Stimulated activated CD4-positive, alpha-beta T cell treated with anti-CD3 and anti-CD28 coated beads, Interleukin-12 subunit alpha, Interleukin-12 subunit beta, amount 100 ng/mL, for 48 hours (primary cell): ENCODE measurements around the gene LHCGR.
"Not testable (repeated sequence)": the region's sequence is repeated elsewhere in the genome, so short reads cannot be mapped to it uniquely, and the experiment has no call there.

Source experiments
- DNase-seq, 3 donors: peaks; one replicate each; pipeline ENCODE4 v3.0.0-alpha.2; 2020; ENCODE audit warnings: low read depth in 2 of 3, low spot score in 1 of 3

The LHCGR gene

DNA sequence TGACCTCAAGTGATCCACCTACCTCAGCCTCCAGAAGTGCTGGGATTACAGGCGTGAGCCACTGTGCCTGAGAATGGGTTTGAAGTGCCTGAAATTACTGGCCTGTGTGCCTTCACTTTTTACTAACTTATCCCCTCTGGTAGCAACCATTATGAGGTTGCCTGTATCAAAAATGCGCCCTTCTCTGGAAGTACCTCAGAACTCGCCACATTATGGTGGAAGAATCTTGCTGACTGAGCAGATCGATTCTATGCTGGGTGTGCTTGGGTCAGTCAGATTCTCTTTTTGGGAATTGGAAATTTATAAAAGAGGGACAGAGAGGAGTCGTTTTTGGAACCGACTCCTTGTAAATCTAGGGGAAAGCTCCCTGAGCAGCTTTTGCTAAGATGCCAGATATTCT is 8.2 kb downstream of the LHCGR start:
- DNase-seq, result no peak

DNA sequence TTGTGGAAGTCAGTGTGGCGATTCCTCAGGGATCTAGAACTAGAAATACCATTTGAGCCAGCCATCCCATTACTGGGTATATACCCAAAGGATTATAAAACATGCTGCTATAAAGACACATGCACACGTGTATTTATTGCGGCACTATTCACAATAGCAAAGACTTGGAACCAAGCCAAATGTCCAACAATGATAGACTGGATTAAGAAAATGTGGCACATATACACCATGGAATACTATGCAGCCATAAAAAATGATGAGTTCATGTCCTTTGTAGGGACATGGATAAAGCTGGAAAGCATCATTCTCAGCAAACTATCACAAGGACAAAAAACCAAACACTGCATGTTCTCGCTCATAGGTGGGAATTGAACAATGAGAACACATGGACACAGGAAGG is 16.3 kb downstream of the LHCGR start:
- DNase-seq, result not testable (repeated sequence)

DNA sequence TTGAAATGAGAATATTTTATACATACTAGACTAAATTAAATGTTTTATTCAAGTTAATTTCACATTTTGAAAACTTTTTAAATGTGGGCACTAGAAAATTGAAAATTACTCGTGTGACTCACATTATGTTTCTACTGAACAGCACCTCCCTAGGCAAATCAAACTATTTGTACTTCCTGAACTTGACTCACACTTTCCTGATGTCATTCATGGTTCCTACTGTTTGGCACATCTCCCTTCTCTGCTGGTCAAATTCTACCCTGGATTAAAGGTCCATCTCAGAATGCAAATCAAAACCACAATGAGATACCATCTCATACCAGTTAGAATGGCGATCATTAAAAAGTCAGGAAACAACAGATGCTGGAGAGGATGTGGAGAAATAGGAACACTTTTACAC is 16.7 kb downstream of the LHCGR start:
- DNase-seq, result no peak

DNA sequence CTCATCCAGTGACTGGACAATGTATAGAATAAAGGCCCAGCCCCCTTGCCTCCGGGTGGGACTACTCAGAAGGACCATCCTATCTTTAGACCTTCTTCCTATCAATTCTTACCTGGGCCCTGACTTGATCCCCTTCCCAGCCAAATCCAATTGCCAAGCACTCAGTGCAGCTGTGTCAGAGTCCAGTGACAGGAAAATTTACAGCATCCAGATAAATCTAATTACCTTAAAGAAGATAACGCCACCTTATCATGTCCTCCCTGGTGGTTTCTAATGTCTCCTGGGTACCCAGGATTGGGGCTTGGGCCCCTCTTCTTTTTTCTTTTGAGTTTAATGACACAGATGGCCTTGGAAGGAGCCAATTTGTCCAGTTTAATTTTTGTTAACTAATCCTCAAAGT is 19.3 kb downstream of the LHCGR start:
- DNase-seq, result no peak

DNA sequence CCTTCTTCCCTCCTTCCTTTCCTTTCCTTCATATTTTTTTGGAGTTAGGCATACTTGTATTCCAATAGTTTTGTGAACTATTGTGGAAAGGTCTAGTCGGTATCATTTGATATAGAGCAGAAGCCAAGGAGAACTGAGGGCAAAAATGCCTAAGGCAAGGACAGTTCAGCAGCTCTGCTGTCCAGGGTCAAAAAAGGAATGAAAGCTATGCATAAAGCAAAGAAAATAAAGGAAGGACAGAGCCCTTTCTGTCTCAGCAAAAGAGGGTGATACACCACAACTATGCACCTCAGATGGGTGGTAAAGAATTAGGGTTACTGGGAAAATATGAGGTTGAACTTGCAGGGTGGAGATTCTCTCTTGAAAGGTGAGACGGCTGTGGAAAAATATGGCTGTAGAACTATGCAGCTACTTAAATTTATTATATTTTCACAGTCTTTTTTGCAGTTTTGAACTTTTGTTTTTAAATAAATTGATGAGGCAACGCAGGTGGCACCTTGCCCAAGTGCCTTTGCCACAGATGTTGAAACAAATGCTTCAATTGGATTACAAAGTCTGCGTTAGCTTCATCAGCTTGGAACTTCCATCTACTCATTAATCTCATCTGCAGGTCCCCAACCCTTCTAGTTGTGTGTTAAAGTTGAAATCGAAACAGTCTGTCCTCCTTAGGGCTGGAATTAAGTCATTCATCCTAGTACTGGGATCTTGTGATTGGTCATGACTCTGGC is 20.8 kb downstream of the LHCGR start:
- DNase-seq, result no peak

GRCh38 chr2:48733067-48733503 is 22.4 kb downstream of the LHCGR start:
- DNase-seq, result no peak

- DNase-seq, result no peak
These were observed 26.7 kb downstream of the LHCGR start for GRCh38 chr2:48728840-48729239.

DNA sequence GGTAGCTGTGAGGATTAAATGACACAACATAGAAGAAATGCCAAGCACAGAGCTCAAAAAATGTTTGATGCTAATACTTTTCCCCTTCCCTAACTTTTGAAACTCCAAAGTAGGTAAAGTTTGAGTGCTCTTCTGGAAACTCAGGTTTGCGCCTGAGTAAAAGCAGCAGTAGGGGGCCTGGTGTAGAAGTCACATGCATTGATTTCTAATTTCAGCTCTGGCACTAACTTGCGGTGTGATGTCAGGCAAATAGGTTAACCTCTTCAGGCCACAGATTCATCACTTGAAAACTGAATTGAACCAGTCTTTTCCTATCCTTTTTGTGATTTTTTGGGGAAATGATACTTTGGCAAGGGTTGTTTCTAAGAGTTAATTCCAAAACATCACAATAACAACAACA is 27.2 kb downstream of the LHCGR start:
- no peak for DNase-seq

DNA sequence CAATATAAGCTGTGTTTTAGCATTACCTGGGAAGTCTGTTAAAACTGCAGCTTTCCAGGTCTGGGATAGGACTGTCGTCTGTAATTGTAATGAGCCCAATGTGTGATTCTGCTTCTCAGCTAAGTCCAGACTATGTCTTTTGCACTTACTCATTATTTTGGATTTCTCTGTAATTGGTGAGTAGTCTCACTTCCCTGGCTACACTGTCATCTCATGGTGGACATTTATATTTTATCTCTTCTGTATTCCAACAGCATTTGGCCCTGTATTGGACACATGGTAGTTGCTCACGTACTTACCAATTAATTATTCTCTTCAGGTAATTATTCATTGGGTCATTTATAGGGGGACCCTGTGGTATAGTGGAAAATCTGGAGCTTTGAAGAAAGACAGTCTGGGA is 28.0 kb downstream of the LHCGR start:
- DNase-seq, result no peak

GRCh38 chr2:48725696-48726494 is 29.6 kb downstream of the LHCGR start:
- DNase-seq, result no peak

DNA sequence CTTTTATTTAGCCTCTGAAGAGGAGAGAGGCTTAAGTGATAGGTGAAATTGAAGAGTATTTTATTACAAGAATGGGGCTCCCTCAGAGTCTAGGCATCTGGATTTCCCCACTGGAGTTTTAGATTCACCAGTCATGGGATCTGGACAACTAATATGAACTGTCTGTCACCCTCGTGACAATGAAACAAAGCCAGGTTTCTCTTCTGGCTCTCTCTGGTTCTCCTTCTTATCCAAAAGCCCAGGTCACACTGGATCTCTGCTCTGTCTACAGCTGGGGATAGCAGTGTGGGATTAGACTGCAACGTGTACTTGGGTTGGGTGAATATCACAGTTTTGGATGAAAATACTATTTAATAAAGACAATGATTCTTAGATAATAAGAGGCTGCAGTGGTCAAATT is 31.2 kb downstream of the LHCGR start:
- DNase-seq, result no peak

- DNase-seq, result no peak
These were observed 32.4 kb downstream of the LHCGR start for GRCh38 chr2:48723129-48723528.

DNA sequence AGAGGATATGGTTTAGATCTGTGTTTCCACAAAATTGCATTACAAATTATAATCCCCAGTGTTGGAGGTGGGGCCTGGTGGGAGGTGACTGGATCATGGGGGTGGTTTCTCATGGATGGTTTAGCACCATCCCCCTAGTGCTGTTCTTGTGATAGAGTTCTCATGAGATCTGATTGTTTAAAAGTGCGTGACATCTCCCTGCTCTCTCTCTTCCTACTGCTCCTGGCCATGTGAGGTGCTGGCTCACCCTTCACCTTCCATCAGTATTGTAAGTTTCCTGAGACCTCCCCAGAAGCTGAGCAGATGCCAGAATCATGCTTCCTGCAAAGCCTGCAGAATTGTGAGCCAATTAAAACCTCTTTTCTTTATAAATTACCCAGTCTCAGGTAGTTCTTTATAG is 33.1 kb downstream of the LHCGR start:
- no peak for DNase-seq

DNA sequence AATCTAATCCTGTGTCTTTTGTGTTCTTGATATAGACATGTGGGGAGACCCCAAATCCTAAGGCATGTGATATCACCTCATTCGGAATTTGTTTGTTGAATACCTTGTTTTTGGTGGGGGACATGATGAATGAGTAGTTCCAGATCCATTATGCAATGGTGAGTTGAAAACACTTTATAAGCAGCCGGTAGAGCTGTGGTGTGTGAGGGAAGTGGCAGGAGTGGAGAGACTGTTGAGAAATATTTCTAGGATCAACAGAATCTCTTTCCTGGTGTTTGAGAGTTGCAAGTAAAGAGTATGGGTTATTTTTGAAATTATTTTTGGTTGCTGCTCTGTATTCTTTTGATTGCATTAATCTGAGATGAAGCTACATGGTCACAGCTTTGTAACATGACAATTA is 34.4 kb downstream of the LHCGR start:
- DNase-seq, result no peak

DNA sequence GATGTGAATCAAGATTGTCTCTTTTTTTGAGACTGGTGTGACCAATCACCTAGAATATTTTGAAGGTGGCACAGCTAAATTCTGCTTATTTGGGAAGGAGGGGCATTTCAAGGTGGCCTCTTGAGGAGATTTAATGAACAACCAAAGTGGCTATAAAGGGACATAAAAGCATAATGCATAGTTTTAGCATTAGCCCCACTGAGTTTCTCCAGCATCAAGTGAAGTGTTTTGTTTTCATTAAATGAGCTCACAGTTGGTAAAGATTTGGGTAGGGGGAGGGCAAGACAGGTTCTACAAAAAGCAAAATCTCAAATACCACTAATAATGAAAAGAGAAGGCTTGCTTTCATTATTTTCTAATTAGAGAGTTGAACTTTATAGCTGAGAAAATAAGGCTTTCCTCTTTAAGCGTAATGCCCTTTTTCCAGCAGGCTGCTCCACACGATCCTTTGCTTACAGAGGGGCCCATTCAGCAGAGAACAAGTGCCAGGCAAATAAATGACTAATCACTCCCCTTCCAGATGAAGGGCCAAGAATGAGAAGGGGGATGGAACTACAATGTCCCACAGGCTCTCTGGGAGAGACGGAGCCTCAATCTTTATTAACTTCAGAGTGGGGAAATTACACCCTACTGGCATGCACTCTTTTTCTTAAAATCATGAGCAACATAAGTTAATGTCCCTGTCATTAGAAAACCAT is 35.9 kb downstream of the LHCGR start:
- no peak for DNase-seq

DNA sequence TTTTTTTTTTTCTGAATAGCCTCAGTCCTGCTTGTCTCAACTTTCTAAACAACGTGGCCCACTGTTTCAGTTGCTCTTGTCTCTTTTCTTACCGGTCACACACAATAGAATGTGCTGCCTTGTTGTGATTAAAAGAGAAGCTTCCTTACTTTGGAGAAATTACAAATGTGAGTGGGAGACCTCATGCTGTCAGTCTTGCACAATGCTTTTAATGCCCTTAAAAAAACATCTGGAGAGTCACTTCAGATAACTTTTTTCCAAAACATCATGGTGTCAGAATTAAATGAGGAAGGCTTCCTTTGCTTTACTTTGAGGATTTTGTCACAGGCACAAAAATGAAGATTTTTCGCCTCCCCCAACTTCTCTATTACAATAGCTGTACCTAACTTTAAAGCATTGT is 37.7 kb downstream of the LHCGR start:
- DNase-seq, result no peak

- DNase-seq, result no peak
These were observed 39.6 kb downstream of the LHCGR start for GRCh38 chr2:48715956-48716355.

DNA sequence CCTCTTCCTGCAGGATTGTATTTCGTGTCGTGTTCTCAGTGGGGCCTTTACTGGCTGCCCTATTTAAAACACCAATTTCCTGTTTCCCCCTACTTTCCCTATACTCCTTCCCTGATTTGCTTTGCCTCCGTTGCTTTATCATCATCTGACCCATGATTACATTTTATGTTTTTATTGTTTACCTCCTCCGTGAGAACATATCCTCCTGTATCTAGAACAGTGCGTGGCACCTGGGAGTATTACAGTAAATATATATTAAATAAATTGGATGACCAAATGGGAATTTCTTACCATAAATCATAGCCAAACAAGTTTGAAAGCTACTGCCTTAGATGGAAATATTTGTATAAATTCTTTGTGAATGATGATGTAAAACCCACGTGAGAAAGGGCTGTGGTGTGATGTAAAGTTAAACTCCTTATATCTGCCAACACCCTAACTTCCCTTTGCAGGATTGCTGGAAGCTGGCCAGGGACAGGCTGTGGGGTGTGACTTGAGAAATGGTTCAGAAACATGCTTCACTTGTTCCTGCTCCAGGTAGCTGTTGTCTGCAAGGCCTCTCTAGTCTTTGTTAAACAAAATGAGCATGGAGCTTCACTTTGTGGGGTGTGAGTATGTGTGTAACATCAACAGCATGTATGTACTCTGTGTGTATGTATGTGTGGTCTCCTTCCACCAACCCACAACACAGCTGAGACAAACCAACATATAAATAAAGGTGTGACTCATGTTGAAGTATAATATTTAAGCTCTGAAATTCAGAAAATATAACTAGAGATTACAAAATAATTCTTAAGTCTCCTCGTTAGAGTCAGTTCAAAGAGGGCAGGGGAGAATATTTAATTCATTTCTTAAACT is 40.3 kb downstream of the LHCGR start:
- no peak for DNase-seq

DNA sequence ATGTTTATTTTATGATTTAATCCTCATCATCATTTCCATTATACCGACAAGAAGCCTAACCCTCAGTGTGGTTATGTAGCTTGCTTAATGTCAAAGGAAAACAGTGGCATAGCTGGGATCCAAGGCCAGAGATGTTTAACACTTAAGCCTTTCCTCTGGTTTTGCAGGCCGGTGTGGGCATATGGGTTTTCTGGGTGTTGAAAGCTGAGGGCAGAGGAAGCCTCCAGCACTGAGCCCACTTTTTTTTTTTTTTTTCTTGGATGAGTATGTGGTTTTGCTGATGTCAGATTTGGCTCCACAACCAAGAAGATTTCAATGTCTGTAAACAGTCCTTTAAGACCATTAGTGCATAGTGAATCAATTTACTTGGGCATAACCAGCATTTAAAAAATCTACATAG is 41.3 kb downstream of the LHCGR start:
- DNase-seq, result no peak

DNA sequence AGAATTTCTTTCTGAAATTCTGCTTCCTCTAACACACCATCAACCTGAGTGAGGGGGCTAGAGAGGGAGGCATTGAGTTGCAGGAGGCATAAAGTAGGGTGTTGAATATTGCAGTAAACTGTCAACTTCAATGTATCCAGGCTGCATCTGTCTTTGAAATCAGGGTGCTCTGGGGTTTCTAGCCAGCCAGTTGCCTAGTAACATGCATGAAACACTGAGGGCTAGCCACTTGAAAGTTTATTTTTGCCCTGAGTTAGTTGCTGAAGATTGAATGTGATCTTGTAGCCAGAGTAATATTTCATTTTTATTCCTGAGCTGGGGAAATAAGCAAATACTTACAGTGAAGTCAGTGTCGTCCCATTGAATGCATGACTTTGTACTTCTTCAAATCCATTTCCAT is 41.9 kb downstream of the LHCGR start:
- DNase-seq, result no peak

GRCh38 chr2:48712151-48712550 is 43.4 kb downstream of the LHCGR start:
- no peak for DNase-seq
